ENCODE measurements around the gene SIM2.

SIM2 gene

GRCh38 chr21:36762642-36763041, 63.7 kb downstream of the SIM2 start:
- DNase-seq (ENCODE audit: low read depth in 2 of 2, low spot score in 1 of 2) = no peak

DNA sequence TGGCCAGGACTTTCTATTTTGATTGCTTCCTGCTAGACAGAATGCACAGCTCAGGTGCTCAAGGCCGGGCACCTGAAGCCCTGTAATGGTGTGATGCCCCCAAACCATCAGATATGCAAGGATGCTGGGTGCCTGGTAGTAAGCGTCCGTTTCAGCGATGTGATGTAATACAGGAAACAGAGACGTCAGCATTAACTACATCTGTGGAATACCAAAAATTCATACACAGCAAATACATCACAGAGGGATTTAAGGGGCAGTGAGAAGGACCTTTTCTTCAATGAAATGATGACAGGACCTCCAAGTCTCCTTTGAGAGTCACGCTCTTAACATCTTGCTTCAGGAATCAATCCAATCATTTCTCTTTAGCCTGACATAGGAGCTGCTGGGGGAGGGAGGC, 64.4 kb downstream of the SIM2 start:
- no peak for DNase-seq (ENCODE audit: low read depth in 2 of 2, low spot score in 1 of 2)

DNA sequence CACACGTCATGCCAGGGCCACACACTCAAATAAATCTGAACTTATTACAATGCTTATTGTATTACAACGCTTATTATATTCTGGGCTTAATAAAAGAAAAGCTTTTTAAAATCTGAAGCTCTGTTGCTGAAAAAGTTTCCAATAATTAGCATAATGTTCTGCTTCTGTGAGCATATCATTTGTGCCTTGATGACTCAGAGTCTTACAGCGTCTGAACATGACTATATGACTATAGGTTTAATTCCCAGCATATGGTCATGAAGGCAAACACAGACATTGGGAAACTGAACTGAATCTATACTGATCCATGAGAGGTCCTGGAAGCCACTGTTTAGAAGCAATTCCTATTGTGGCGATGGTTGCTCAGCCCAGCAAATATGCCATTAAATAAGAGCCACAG, 66.3 kb downstream of the SIM2 start:
- DNase-seq (ENCODE audit: low read depth in 2 of 2, low spot score in 1 of 2) = no peak

- no peak for DNase-seq (ENCODE audit: low read depth in 2 of 2, low spot score in 1 of 2)
Observed at GRCh38 chr21:36766511-36766910, 67.6 kb downstream of the SIM2 start.

DNA sequence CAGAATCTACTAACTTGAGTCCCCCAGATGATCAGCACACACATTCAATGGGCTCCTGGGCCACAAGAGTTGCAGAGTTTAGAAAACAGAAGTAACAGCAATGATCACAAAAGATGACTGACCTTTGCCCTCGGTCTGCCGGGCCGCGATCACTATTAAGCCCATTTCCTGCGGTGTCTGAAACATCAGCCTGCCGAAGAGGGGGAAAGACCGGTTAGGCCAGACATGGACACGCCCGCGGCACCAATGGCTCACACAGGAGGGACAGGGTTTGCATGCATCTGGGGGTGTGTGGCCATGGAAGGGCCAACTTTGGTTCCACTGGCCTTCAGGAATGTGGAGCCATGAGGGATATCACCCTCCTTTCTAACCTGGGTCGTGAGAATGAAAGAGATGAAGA, 68.2 kb downstream of the SIM2 start:
- no peak for DNase-seq (ENCODE audit: low read depth in 2 of 2, low spot score in 1 of 2)

DNA sequence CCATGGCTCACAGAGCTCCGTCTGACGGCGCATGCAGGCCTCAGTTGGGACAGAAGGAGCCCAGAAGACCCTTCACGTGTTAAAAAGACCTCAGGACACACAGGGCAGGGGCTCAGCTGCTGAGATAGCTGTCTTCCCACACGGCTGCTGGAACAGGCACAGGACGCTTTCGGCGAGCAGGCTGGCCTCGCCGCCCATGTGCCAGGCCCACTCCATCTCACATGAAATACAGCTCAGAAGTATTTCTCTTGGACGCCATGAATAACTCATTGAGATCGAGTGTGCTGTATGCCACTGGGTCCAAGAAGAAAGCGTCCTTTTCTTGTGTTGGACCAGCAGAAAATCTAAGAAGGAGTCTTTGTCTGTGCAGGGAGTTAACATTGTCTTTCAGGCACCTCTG, 69.6 kb downstream of the SIM2 start:
- DNase-seq (ENCODE audit: low read depth in 2 of 2, low spot score in 1 of 2) = no peak

DNA sequence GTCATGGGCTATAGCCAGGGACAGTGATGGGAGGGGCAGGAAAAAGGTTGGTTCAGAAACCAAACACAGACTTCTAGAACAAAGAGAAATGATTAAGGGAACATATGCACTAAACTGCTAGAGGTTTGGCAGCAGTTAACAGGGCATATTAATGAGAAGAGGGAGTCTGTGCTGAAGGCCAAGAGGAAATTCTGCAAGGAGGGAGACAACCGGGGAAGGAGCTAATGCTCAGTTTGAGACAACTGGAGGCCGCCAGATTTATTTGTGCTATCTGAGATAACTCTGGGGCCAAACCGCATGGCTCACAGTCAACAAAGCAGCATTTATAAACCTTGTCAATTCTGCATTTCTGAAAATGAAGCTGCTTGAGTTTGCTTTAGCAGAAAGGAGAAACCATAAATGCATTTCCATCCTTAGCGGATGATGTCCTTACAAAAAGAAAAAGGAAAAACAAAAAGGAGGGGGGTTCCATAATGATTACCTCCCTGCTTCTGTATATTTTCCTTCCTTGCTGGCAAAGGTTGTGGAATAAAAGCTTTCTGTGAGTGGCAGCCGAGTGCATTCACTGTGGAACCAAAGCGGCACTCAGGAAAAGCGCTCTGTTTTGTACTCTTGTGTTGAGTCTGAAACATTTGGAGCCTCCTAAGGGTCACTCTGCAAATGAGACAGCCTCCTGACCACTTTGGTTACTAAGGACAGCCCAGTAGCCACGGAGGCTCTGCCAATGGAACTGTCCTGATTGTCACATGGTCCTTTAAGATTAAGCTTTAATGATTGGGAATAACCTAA, 70.3 kb downstream of the SIM2 start:
- no peak for DNase-seq (ENCODE audit: low read depth in 2 of 2, low spot score in 1 of 2)

GRCh38 chr21:36773117-36773516, 74.2 kb downstream of the SIM2 start:
- no peak for DNase-seq (ENCODE audit: low read depth in 2 of 2, low spot score in 1 of 2)

DNA sequence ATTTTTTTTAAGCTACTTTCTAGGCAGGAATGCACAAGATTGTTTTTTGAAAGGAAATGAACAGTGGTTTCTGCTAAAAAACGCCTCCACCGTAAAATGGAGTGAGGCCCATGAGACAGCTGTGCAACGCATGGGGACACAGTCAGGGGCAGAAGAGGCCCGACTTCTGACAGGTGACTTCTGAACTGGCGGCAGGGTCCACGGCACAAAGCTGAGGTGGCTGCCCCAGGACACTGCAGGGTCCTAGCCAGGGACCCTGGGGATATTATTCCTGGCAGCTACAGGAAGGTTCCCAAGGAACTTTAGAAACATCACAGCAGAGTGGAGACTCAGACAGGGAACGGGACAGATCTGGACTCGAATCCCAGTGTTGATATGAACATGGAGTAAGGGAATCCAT, 75.1 kb downstream of the SIM2 start:
- DNase-seq (ENCODE audit: low read depth in 2 of 2, low spot score in 1 of 2) = no peak

- no peak for DNase-seq (ENCODE audit: low read depth in 2 of 2, low spot score in 1 of 2)
Observed at GRCh38 chr21:36776981-36777617, 78.2 kb downstream of the SIM2 start.

- no peak for DNase-seq (ENCODE audit: low read depth in 2 of 2, low spot score in 1 of 2)
Observed at GRCh38 chr21:36780861-36781260, 81.9 kb downstream of the SIM2 start.

GRCh38 chr21:36783612-36784374, 84.9 kb downstream of the SIM2 start:
- DNase-seq (ENCODE audit: low read depth in 2 of 2, low spot score in 1 of 2) = no peak

DNA sequence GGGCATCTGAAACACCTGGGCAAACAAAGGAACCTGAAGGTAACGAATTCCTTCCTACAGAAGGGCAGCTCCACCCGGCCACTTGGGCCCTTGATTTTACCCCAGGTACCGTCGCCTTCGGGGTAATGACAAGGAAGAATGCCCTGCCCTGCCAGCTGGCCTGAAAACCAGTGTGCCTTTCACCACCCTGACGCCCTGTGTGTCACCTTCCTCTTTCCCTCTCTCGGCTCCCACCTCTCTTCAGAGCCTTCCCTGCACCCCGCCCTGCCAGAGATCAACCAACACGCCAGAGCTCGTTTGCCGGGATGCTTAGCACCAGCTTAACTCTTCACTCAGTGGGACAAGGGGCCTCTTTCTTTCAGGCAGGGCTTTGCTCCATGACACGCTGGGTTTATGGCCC, 86.0 kb downstream of the SIM2 start:
- DNase-seq (ENCODE audit: low read depth in 2 of 2, low spot score in 1 of 2) = no peak

DNA sequence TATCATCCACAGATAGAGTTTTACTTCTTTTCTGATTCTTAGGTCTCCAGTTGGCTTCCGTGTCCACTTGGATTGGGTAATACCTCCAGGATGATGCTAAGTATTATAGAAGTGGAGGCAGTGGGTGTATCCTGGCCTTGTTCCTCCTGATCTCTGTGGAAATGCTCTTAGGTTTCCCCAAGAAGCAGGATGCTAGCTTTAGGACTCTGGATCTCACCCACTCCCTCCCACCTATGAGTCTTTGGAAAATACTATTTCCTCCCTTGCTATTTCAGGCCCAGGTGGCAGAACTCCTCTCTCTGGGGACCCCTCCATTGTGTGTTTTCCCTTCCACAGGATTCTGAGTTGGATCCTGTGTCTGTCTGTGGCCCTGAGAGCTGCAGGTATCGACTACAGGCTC, 86.7 kb downstream of the SIM2 start:
- no peak for DNase-seq (ENCODE audit: low read depth in 2 of 2, low spot score in 1 of 2)

GRCh38 chr21:36786186-36786585, 87.3 kb downstream of the SIM2 start:
- no peak for DNase-seq (ENCODE audit: low read depth in 2 of 2, low spot score in 1 of 2)

- DNase-seq (ENCODE audit: low read depth in 2 of 2, low spot score in 1 of 2) = no peak
Observed at GRCh38 chr21:36788120-36788638, 89.3 kb downstream of the SIM2 start.

DNA sequence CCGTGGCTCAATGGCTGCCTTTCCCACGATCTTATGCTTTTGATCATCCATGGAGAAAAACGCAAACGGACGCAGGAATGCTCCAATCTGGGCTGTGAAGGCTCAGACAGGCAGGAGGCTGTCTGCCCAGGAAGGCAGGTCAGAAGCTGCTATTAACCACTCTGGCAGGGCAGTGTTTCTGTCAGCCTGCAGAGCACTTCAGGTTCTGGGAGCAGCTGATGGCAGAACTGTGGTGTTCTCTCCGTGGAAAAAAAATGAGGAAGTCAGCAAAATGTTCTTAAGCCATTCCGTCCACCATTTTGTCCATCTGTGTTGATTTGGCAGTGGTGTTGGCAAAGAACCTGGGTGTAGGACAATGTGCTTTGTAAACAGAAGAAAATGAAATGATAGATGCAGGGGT, 91.7 kb downstream of the SIM2 start:
- no peak for DNase-seq (ENCODE audit: low read depth in 2 of 2, low spot score in 1 of 2)

DNA sequence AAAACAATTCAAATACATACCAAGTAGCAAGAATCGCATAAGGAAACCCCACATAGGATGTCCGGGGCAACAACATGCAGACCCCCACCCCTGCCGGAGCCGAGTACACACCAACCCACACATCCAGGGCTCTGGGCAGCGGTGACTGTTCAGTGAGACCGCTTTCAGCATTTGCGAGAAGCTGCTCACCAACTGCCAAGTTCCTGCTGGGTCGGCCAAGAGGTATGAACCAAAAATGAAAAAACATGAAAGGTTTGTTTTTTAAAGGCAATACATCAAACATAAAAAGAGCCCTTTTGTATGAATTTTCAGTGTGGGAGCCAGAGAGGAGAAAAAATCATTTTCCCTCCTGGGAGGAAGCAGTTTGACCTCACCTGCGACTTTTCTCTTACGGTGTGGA, 92.3 kb downstream of the SIM2 start:
- no peak for DNase-seq (ENCODE audit: low read depth in 2 of 2, low spot score in 1 of 2)

- DNase-seq (ENCODE audit: low read depth in 2 of 2, low spot score in 1 of 2) = no peak
Observed at GRCh38 chr21:36791695-36792470, 93.0 kb downstream of the SIM2 start.

DNA sequence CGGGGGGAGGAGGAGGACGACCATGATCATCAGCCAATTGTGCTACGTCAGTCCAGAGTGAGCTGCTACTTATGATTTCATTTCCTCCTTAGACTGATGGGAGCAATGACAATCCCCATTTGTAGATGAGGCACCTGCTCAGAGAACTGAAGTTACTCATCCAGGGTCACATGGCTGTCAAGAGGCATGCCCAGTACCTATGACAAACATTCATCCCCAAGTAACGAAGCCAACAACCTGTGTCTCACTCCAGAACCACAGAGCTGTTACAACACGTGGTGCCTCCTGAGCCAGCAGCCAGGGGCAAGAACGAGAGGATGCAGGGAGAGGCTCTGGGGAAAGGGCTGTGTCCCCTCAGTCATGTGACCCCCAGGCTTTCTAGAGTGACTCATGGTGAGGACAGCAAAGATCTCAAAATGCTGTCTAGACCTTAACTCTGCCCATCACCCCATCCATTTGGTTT, 93.6 kb downstream of the SIM2 start:
- no peak for DNase-seq (ENCODE audit: low read depth in 2 of 2, low spot score in 1 of 2)

- no peak for DNase-seq (ENCODE audit: low read depth in 2 of 2, low spot score in 1 of 2)
Observed at GRCh38 chr21:36796070-36796469, 97.2 kb downstream of the SIM2 start.
